ENCODE data around the gene NHLRC4.

DNA sequence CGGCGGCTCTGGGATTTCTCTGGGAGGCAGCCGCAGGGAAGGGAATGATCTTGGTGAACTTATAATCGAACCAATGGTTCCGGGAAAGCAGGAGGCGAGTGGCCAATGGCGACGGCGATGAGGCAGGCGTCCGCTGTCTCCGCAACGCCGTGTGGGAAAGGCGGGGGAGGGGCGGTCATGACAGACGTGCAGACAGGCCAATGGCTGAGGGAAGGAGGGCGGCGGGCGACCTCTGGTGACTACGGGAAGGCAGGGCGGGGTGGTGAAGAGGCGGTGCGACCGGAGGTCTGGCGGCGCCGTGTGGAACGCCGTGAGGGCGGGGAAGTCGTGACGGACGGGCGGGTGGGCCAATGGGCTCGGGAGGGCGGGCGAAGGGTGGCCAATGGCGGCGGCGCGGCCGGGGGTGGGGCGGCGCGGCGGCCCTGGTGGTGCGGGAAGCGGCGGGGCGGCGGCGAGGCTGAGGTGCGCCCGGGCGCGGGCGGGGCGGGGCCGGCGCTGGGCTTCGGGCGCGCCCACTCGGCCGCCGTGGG, 22.9 kb downstream of the NHLRC4 start, which contains the start of gene RAB40C:
- TF ChIP-seq, protein P1, sequence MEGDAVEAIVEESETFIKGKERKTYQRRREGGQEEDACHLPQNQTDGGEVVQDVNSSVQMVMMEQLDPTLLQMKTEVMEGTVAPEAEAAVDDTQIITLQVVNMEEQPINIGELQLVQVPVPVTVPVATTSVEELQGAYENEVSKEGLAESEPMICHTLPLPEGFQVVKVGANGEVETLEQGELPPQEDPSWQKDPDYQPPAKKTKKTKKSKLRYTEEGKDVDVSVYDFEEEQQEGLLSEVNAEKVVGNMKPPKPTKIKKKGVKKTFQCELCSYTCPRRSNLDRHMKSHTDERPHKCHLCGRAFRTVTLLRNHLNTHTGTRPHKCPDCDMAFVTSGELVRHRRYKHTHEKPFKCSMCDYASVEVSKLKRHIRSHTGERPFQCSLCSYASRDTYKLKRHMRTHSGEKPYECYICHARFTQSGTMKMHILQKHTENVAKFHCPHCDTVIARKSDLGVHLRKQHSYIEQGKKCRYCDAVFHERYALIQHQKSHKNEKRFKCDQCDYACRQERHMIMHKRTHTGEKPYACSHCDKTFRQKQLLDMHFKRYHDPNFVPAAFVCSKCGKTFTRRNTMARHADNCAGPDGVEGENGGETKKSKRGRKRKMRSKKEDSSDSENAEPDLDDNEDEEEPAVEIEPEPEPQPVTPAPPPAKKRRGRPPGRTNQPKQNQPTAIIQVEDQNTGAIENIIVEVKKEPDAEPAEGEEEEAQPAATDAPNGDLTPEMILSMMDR (IDR thresholded peaks at IDR 0.05): no peak
- TF ChIP-seq POLR2A (IDR thresholded peaks at IDR 0.05): no peak

Measured in vagina (tissue), 2 donors.